H1 (cell line): ENCODE results near the gene SLPI. TPM values are rescaled to one million over a fixed set of nuclear protein-coding genes. Genes with fewer than 3 reads are reported as not detected.

Experiments
- CTCF ChIA-PET: fragments of 300-600 bp; sonication (Branson Sonifier 250); formaldehyde crosslinking; loops from one replicate; lab custom pipeline; 2021; ENCODE audit not compliant: partially characterized antibody; lab: Charles Lee
- POLR2A ChIA-PET: fragments of 300-600 bp; sonication (Branson Sonifier 250); formaldehyde crosslinking; loops from one replicate; lab custom pipeline; 2021; ENCODE audit warnings: inconsistent platforms; ENCODE audit not compliant: partially characterized antibody; lab: Charles Lee
- DNase-seq, 2 experiments: peaks; one replicate each; pipeline versions ENCODE4 v3.0.0 to v3.0.0-alpha.2; 2010 to 2022; ENCODE audit warnings: low spot score in 2 of 2, low read depth in 1 of 2, mixed read lengths in 1 of 2
- FAIRE-seq: peaks from 2 replicates; lab custom pipeline; 2011; peaks lifted over from hg19 to GRCh38; lab: Jason Lieb, UNC
- H2AFZ ChIP-seq: 2 replicates; pipeline ENCODE4 v1.8.1; 2012; ENCODE audit warnings: low read length, inconsistent platforms
- H2AK5ac ChIP-seq: 2 replicates; pipeline ENCODE4 v1.6.1; 2013; ENCODE audit warnings: low read depth, low read length
- H2BK120ac ChIP-seq: replicated peaks from 2 replicates; pipeline ENCODE3; 2013; ENCODE audit warnings: low read depth, low read length, inconsistent platforms
- H2BK12ac ChIP-seq: 2 replicates; pipeline ENCODE4 v1.6.1; 2013; ENCODE audit warnings: low read depth, low read length
- H2BK15ac ChIP-seq: 2 replicates; pipeline ENCODE4 v1.6.1; 2013; ENCODE audit warnings: low read length
- H2BK20ac ChIP-seq: 2 replicates; pipeline ENCODE4 v1.6.1; 2013; ENCODE audit warnings: low read length
- H2BK5ac ChIP-seq: 2 replicates; pipeline ENCODE4 v1.6.1; 2013; ENCODE audit warnings: low read depth, low read length
- H3K14ac ChIP-seq: 2 replicates; pipeline ENCODE4 v1.6.1; 2013; ENCODE audit warnings: inconsistent platforms; ENCODE audit not compliant: insufficient read length
- H3K18ac ChIP-seq: 2 replicates; pipeline ENCODE4 v1.6.1; 2013; ENCODE audit warnings: low read length; ENCODE audit errors: extremely low read depth
- H3K23ac ChIP-seq: 2 replicates; pipeline ENCODE4 v1.6.1; 2013; ENCODE audit warnings: inconsistent platforms; ENCODE audit not compliant: insufficient read length
- H3K23me2 ChIP-seq: 2 replicates; pipeline ENCODE4 v1.6.1; 2013; ENCODE audit warnings: low read depth, low read length
- H3K27ac ChIP-seq: 2 replicates; pipeline ENCODE4 v1.6.1; 2011; ENCODE audit warnings: low read depth, low read length, inconsistent platforms
- H3K27me3 ChIP-seq, 4 experiments: replicated peaks in 1 of 4; 1 replicate in 1 of 4; 2 replicates in 3 of 4; pipeline versions ENCODE4 v1.6.1 to v1.8.1; 2011 to 2013; ENCODE audit warnings: low read length in 3 of 4, mild to moderate bottlenecking in 3 of 4, inconsistent platforms in 2 of 4, mixed read lengths in 2 of 4, moderate library complexity in 1 of 4; ENCODE audit not compliant: control insufficient read depth in 3 of 4, insufficient read depth in 3 of 4; ENCODE audit errors: extremely low read depth in 1 of 4
- H3K36me3 ChIP-seq, 4 experiments: 2 replicates each; pipeline versions ENCODE4 v1.6.1 to v1.8.1; 2011 to 2013; ENCODE audit warnings: mild to moderate bottlenecking in 4 of 4, low read length in 3 of 4, moderate library complexity in 2 of 4, control low read depth in 1 of 4, inconsistent platforms in 1 of 4; ENCODE audit not compliant: insufficient read depth in 4 of 4, control insufficient read depth in 2 of 4
- H3K4ac ChIP-seq: replicated peaks from 2 replicates; pipeline ENCODE3; 2013; ENCODE audit warnings: low read length, low read depth, mixed read lengths, inconsistent platforms; ENCODE audit not compliant: insufficient read length
- H3K4me1 ChIP-seq, 4 experiments: replicated peaks in 1 of 4; 1 replicate in 1 of 4; 2 replicates in 3 of 4; pipeline versions ENCODE4 v1.6.1 to v1.8.1; 2011 to 2013; ENCODE audit warnings: low read length in 3 of 4, inconsistent platforms in 2 of 4, mixed read lengths in 1 of 4; ENCODE audit not compliant: insufficient read depth in 4 of 4, control insufficient read depth in 3 of 4
- H3K4me2 ChIP-seq, 2 experiments: 2 replicates each; pipeline versions ENCODE4 v1.6.1 to v1.8.1; 2011 to 2013; ENCODE audit warnings: low read depth in 2 of 2, low read length in 2 of 2, control low read depth in 1 of 2, inconsistent platforms in 1 of 2, mild to moderate bottlenecking in 1 of 2; ENCODE audit not compliant: insufficient read depth in 1 of 2
- H3K4me3 ChIP-seq, 4 experiments: fragments of 200-600, 300-600 bp in 1 of 4; sonication (generic), shearing (Covaris generic), sonication (Bioruptor Twin) in 1 of 4; 2 replicates each; pipeline versions ENCODE4 v1.5.1 to v1.8.1; 2011 to 2016; ENCODE audit warnings: low read length in 4 of 4, low read depth in 3 of 4, control low read depth in 2 of 4, inconsistent platforms in 2 of 4, mild to moderate bottlenecking in 2 of 4, mixed read lengths in 1 of 4, moderate library complexity in 1 of 4; ENCODE audit not compliant: insufficient read depth in 2 of 4; ENCODE audit errors: extremely low read depth in 1 of 4
- H3K56ac ChIP-seq: replicated peaks from 2 replicates; pipeline ENCODE3; 2013; ENCODE audit warnings: low read depth, mild to moderate bottlenecking, mixed read lengths, low read length, inconsistent platforms; ENCODE audit not compliant: insufficient read length
- H3K79me1 ChIP-seq: 2 replicates; pipeline ENCODE4 v1.6.1; 2013; ENCODE audit warnings: low read depth, low read length, control low read depth
- H3K79me2 ChIP-seq, 2 experiments: 2 replicates each; pipeline versions ENCODE4 v1.6.1 to v1.8.1; 2012 to 2013; ENCODE audit warnings: low read length in 2 of 2, mild to moderate bottlenecking in 2 of 2, inconsistent platforms in 1 of 2; ENCODE audit not compliant: insufficient read depth in 2 of 2, control insufficient read depth in 1 of 2
- H3K9ac ChIP-seq, 4 experiments: replicated peaks in 1 of 4; 1 replicate in 1 of 4; 2 replicates in 3 of 4; pipeline versions ENCODE4 v1.6.1 to v1.8.1; 2011 to 2013; ENCODE audit warnings: low read depth in 3 of 4, low read length in 3 of 4, control low read depth in 2 of 4, mild to moderate bottlenecking in 2 of 4, moderate library complexity in 2 of 4, inconsistent platforms in 1 of 4; ENCODE audit errors: extremely low read depth in 1 of 4
- H3K9me3 ChIP-seq, 2 experiments: 2 replicates each; pipeline versions ENCODE4 v1.6.1 to v1.8.1; 2012 to 2013; ENCODE audit warnings: mild to moderate bottlenecking in 2 of 2, moderate library complexity in 2 of 2, control low read depth in 1 of 2, inconsistent platforms in 1 of 2, low read depth in 1 of 2, low read length in 1 of 2, mixed read lengths in 1 of 2; ENCODE audit not compliant: insufficient read depth in 2 of 2
- H4K20me1 ChIP-seq, 2 experiments: replicated peaks in 1 of 2; 2 replicates each; pipeline versions ENCODE3 to v1.8.1; 2011 to 2013; ENCODE audit warnings: inconsistent platforms in 2 of 2, low read length in 2 of 2, mild to moderate bottlenecking in 1 of 2; ENCODE audit not compliant: insufficient read depth in 2 of 2, control insufficient read depth in 1 of 2
- H4K5ac ChIP-seq: 2 replicates; pipeline ENCODE4 v1.6.1; 2013; ENCODE audit warnings: low read length, low read depth, mixed read lengths, inconsistent platforms; ENCODE audit not compliant: insufficient read length
- H4K8ac ChIP-seq: 2 replicates; pipeline ENCODE4 v1.8.0; 2013; ENCODE audit warnings: mild to moderate bottlenecking, moderate library complexity, low read length, inconsistent platforms; ENCODE audit not compliant: insufficient read depth; ENCODE audit errors: extremely low read depth
- H4K91ac ChIP-seq: replicated peaks from 2 replicates; pipeline ENCODE3; 2013; ENCODE audit warnings: low read length, mixed read lengths, inconsistent platforms; ENCODE audit not compliant: insufficient read length
- ATF2 ChIP-seq: IDR thresholded peaks from 2 replicates; pipeline ENCODE4 v1.6.1; 2012; ENCODE audit warnings: low read length, inconsistent platforms
- BACH1 ChIP-seq: IDR thresholded peaks from 2 replicates; pipeline ENCODE4 v1.6.1; 2012; ENCODE audit warnings: low read length, improper control_type of control experiment
- GABPA ChIP-seq: IDR thresholded peaks from 2 replicates; pipeline ENCODE4 v1.6.1; 2011; ENCODE audit warnings: mild to moderate bottlenecking, low read length, moderate library complexity, borderline replicate concordance; ENCODE audit not compliant: insufficient read depth
- HDAC6 ChIP-seq: IDR thresholded peaks from one replicate; pipeline ENCODE4 v1.7.1; 2012; ENCODE audit warnings: low read depth, mild to moderate bottlenecking, inconsistent platforms, low read length, moderate library complexity
- KDM1A ChIP-seq: fragments of 200-600, 300-600 bp; sonication (generic); IDR thresholded peaks from 2 replicates; pipeline ENCODE4 v1.7.1; 2016; ENCODE audit warnings: mild to moderate bottlenecking, low read length, borderline replicate concordance
- KDM4A ChIP-seq: IDR thresholded peaks from one replicate; pipeline ENCODE4 v1.7.1; 2012; ENCODE audit warnings: low read depth, mild to moderate bottlenecking, moderate library complexity, low read length, inconsistent platforms; ENCODE audit not compliant: severe bottlenecking
- KDM5A ChIP-seq: fragments of 200-600 bp; IDR thresholded peaks from 2 replicates; pipeline ENCODE4 v1.7.1; 2012; ENCODE audit warnings: mild to moderate bottlenecking, low read length, inconsistent platforms, mixed read lengths
- NRF1 ChIP-seq: IDR thresholded peaks from 2 replicates; pipeline ENCODE4 v1.6.1; 2011; ENCODE audit warnings: mild to moderate bottlenecking, low read depth, low read length, improper control_type of control experiment
- SIN3A ChIP-seq, 2 experiments: IDR thresholded peaks in 1 of 2; conservative IDR thresholded peaks in 1 of 2; 2 replicates each; pipeline ENCODE4 v1.6.1; 2011 to 2012; ENCODE audit warnings: low read length in 2 of 2, improper control_type of control experiment in 1 of 2, low read depth in 1 of 2, mild to moderate bottlenecking in 1 of 2
- SIRT6 ChIP-seq: IDR thresholded peaks from one replicate; pipeline ENCODE4 v1.7.1; 2012; ENCODE audit warnings: low read length, inconsistent platforms
- SIX5 ChIP-seq: IDR thresholded peaks from 2 replicates; pipeline ENCODE4 v1.6.1; 2011; ENCODE audit warnings: mild to moderate bottlenecking, low read depth, low read length
- SUZ12 ChIP-seq: fragments of 200-600 bp; sonication (generic); IDR thresholded peaks from 2 replicates; pipeline ENCODE4 v1.6.1; 2012; ENCODE audit warnings: mild to moderate bottlenecking, inconsistent platforms, low read length, moderate library complexity, mixed read lengths
- WGBS, 2 experiments: shearing (Covaris generic) in 1 of 2; methylation state at CpG; one replicate each; pipeline versions ENCODE4 v1.1.6 to v1.1.7; 2013 to 2015; ENCODE audit warnings: low lambda C conversion rate in 2 of 2, mixed read lengths in 2 of 2, inconsistent platforms in 1 of 2, low coverage in 1 of 2, missing lambda C conversion rate in 1 of 2; ENCODE audit not compliant: insufficient replicate concordance in 2 of 2, insufficient coverage in 1 of 2, insufficient read length in 1 of 2; ENCODE audit errors: extremely low coverage in 1 of 2, missing lambda C conversion rate in 1 of 2; 5-methylcytosine and 5-hydroxymethylcytosine counted together
- polyA plus RNA-seq, 7 experiments: library from polyadenylated mRNA; depleted of rRNA in 3 of 7; stranded (reverse) in 5 of 7; unstranded in 2 of 7; fragments of >200 nt in 5 of 7; fragments of 200-250 nt in 2 of 7; gene quantifications; 1 replicate in 5 of 7; 2 replicates in 1 of 7; 4 replicates in 1 of 7; pipeline versions ENCODE4 v1.2.1 to v1.2.3, GENCODE V29; 2011 to 2013; ENCODE audit warnings: missing spikeins in 2 of 7, mixed read lengths in 2 of 7
- total RNA-seq: library from RNA; stranded (reverse); fragmentation: NEBNext Ultra II Directional; extraction: Animal tissue kit (Norgen Biotek cat#: 25700); gene quantifications from 2 replicates; pipeline ENCODE4 v1.2.1, GENCODE V29; 2021

Gene SLPI
- total and polyA plus RNA-seq, 2 of the 8 experiments (the other 6 are each of a cell fraction or from before 2014, with no cell fraction given) = not detected

GRCh38 chr20:45291526-45291925 lies 37.2 kb upstream of the SLPI start:
- ChIA-PET CTCF (interaction anchor here (0.8 to 6.2 kb wide), 35 partner anchors 9 to 338 kb away, joined by 3 to 104 read pairs (median 6); partner anchors contain the start of genes MATN4, RBPJL, SEMG1 and SLPI), POLR2A (interaction anchor here (3.1 kb wide), 1 partner anchor 12 kb away, joined by 18 read pairs; no protein-coding TSS in a partner anchor)
- H4K5ac ChIP-seq = no peak overlapping the region
- peak overlapping the region; percentile 75; the same call in 1 of the 2 replicates for H2BK15ac ChIP-seq
- H2AFZ ChIP-seq = no peak overlapping the region
- H3K4me3 ChIP-seq = no peak overlapping the region
- no peak overlapping the region for H3K4me2 ChIP-seq
- H3K56ac ChIP-seq = no peak overlapping the region
- H3K9ac ChIP-seq = no peak overlapping the region
- H3K18ac ChIP-seq = no peak overlapping the region
- peaks cover 8 to 12% of the 10 kb centered on the region in 2 experiments for H3K9me3 ChIP-seq
- no peak overlapping the region for H3K27ac ChIP-seq
- no peak for FAIRE-seq
- H2BK5ac ChIP-seq = no peak overlapping the region
- no peak overlapping the region for H4K91ac ChIP-seq
- H3K23me2 ChIP-seq = peaks cover 7% of the 10 kb centered on the region; the same call in 1 of the 2 replicates
- DNase-seq = no peak
- 88% methylated on average over 7 of the region's 9 CpGs; no CpG with 5 or more reads in 1 of the 2 experiments for WGBS, 2 experiments
- H3K36me3 ChIP-seq = 0 out of 8 replicates have a peak, but pooled peaks cover 0 to 3% (median 0%) of the 10 kb centered on the region in 4 experiments
- H3K14ac ChIP-seq = no peak overlapping the region
- no peak overlapping the region for H3K23ac ChIP-seq
- no peak overlapping the region for H2AK5ac ChIP-seq
- H2BK120ac ChIP-seq = no peak overlapping the region
- 0 out of 2 replicates have a peak overlapping the region, but pooled peaks have one; percentile 4 for H2BK12ac ChIP-seq
- H3K79me2 ChIP-seq = no peaks in the 10 kb centered on the region
- H2BK20ac ChIP-seq = no peak overlapping the region
- no peaks in the 10 kb centered on the region for H4K20me1 ChIP-seq
- H3K4me1 ChIP-seq = peaks cover 0 to 3% (median 0%) of the 10 kb centered on the region in 4 experiments; a peak in 3 of 7 replicates
- H3K4ac ChIP-seq = no peak overlapping the region
- H3K27me3 ChIP-seq = peaks cover 0 to 20% (median 11%) of the 10 kb centered on the region in 4 experiments; a peak in 6 of 7 replicates
- no peaks in the 10 kb centered on the region for H3K79me1 ChIP-seq
- H4K8ac ChIP-seq = no peak overlapping the region
- TF ChIP-seq KDM4A (no peak), ATF2 (no peak), SIN3A (conservative IDR thresholded peaks at IDR 0.05 in 1 of 2, IDR thresholded peaks at IDR 0.05 in 1 of 2; ENCODE audit: low read depth in 1 of 2, low read length in 2 of 2) (no peak), HDAC6 (no peak), NRF1 (no peak), SIRT6 (no peak), KDM5A (no peak), SUZ12 (no peak), BACH1 (no peak), SIX5 (no peak), KDM1A (no peak), GABPA (no peak)
